GM19395 (cell line): ENCODE results near the gene MLLT10.

Source experiments
- ATAC-seq: cut with Tn5 transposase; IDR thresholded peaks from one replicate; pipeline ENCODE4 v1.9.1; 2021; ENCODE audit warnings: mild to moderate bottlenecking, moderate library complexity; ENCODE audit not compliant: unreplicated experiment

The MLLT10 gene

DNA sequence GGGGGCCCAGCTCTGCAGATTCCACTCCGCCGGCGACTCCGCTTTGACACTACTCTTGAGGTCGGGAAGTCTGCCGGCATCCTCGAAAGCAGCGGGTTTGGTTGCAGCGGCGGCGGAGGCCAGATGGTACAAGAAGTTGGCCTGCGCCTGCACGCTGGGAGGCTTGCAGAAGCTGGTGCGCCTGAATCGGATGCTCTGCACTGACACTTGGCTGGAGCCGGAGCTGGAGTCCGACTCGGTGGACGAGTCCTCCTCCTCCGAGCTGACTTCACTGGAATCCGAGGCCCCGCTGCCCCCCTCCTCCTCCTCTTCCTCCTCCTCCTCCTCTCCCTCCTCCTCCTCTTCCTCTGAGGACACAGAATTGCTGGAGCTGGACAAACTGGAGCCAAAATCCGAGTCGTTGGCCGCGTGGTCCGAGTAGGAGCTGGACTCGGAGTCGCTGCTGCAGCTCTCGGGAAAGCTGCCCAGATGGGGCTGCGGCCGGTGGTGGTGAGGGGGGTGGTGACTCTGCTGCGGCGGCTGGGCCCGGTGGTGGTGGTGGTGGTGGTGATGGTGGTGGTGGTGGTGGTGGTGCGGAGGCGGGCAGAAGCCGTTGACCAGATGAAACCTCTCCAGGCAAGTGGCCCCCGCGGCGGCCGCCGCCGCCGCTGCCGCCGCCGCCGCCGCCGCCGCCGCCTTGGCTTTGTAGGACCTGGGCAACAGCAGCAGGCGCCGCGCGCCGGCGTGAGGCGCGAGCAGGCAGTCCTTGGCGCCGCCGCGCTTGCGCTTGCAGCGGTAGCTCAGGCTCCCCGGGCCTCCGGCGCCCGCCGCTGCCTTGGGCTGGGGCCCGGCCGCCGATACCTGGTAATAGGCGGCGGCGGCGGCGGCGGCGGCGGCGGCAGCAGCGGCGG lies 17.5 kb upstream of the MLLT10 start:
- ATAC-seq = peak; percentile 52

DNA sequence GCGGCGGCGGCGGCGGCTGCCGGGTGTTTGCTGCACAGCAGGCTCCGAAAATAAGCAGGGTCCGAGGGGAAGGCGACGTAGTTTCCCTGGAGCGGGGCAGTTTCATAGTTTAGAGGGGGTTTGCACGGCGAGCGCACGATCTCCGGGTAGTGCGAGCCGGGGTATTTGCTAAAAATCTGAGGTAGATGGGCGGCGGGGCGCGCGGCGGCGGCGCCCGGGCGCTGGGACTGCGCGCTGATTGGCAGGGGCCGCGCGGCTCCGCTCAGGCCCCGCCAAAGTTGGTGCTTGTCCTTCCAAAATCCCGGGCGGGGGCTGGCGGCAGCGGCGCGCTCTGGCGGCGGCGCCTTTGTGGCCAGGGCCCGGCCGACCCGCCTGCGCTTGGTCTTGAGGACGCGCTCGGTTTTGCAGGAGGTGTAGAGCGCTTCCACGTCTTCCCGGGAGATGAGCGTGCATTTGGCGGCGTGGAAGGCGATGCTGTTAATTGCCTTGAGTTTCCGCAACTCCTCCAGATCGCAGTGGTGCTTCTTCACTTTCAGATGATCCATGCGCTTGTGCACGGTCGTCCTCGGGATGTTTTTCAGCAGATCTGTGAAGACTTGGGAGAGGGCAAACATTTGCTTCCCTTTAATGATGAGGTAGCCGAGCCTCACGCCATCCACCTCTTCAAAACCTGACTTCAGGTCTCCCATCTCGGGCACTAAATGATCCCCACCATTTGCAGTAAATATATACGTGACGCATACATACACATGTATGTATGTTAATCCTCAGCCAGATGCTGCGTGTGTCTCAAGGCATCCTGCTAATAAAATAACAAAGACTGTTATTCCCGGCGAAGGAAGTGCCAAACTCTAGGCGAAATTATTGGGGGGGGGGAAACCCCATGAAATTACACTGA lies 16.6 kb upstream of the MLLT10 start:
- ATAC-seq = peak; percentile 69

DNA sequence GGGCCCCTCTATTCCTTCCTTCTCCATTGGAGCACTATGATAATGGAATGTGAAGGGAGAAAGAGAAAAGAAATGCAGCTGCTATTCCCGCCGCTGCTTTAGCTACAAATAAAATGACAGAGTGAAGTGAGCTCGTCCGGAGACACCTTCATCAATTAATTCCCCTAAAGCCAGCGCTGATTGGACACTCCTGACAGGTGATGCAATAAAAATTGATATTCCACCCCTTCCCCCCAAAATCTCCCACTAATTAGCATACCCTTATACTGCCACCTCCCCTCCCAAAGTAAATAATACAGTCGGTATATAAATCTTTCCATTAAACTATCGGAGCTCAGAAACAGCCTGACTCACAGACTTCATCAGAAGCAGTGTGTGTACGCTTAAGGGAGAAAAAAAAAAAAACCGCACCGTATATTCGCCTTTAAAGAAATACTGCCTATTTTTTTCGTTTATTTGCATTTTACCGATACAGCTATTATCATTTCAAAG lies 15.8 kb upstream of the MLLT10 start:
- no peak for ATAC-seq

DNA sequence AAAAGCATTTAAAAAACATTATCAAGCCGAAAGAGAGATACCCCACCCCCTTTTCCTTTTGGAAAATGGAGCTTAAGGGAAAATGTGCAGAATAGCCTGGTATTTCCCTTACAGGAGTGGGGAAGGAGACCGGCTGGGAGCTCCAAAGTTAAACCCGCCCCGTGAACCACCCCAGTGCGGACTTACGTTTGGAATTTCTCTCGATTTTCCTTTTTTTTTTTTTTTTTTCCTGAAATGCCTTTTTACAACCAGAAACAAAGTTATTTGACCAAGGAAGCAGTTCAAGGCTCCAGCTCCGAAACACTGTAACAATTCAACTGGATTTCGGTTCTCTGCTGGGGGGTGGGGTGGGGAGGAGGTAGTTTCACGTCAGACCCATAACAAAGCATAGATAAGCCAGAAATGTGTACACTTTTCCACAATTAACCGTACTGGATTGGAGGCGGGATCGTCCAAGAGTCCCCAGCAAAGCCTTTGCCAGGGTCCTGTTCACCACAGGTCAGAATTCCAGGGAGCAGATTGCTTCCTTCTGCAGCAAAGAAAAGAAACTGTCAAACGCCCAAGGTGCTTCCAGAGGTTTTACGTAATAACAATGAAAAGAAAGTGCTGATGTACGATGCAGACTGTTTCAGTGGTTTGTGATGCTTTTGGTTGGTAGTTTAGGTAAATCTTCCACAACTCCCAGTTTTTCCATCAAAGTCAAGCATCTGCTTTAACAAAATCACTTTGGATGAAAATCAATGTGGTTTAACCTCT lies 15.2 kb upstream of the MLLT10 start:
- ATAC-seq = no peak

DNA sequence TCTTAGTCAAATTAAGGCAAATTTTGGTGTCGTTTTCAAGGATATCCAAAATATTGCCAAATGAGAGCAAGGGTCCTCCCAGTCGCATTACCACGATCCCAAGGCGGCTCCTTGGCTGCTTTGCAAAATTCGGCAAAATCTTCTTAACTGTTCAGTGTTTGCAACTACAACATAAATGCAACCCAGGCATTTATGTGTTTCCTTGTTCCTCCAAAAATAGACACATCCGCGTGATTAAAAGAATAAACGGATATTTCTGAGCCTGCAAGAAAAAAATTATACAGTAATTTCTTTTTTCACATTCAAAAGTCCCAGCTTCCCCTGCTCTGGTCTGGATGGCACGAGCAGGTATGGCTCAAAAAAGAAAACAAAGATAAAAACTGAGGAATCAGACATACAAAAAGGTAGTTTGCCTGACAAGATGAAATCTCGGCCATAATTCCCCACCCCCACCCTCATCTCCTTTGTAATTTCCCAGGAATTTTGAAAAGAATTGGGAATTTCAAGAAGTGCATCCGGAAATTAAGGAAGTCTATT lies 14.6 kb upstream of the MLLT10 start:
- ATAC-seq = no peak

DNA sequence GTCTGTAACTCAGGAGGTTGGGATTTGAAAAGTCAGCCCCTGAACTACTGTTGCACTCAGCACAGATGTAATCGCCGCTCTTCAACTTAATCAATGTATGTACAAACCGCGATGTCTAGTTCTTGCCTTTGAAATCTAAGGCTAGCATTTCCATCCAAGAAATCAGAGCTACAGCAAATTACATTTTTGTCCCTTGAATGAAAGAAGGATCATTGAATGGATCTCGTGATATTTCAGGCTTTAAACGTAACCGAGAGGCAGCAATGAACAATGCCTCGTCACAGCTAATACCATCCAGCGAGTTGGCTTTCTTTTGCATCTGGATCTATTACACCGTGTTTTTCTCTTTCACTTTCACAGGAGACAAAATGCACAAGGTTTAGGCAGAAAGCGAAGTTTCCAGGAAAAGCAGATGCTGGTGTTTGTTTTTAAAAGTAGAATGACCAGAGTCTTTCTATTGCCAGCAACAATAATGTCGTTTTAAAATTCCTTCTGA lies 14.0 kb upstream of the MLLT10 start:
- peak; percentile 51 for ATAC-seq

DNA sequence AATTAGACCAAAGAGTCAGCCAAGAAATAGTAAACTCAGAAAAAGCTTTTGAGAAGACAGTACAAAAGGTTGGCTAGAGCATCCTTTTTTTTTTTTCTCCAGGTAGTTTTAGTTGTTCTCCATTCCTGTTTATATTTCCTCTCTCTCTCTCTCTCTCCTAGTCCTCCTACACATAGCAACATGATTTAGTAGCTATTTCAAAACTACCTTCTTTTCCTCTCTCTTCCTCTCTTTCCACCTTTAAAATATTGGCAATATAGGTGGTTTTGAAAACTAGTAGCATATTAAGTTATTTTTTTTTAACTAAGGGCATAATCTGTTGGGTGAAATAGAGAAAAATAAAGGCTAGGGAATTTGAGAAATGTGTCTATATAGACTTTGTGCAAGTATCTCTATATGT lies 13.5 kb upstream of the MLLT10 start:
- ATAC-seq = no peak

DNA sequence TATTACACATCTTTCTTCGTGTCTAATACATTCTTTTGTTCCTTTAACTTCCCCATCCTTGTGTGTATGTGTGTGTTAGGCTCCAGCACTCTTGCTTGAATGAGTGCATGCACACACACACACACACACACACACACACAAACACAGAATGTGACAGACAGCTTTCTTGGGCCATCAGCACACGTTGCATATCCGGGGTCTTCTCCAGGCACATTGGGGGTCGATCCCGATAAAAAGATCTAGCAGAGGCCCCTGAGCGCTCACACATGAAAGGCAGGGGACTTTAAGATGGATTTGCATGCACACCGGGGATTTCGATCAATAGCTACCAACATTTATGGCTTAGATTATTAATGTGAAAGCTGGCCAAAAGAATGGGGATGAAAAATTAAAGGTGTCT lies 13.1 kb upstream of the MLLT10 start:
- no peak for ATAC-seq

DNA sequence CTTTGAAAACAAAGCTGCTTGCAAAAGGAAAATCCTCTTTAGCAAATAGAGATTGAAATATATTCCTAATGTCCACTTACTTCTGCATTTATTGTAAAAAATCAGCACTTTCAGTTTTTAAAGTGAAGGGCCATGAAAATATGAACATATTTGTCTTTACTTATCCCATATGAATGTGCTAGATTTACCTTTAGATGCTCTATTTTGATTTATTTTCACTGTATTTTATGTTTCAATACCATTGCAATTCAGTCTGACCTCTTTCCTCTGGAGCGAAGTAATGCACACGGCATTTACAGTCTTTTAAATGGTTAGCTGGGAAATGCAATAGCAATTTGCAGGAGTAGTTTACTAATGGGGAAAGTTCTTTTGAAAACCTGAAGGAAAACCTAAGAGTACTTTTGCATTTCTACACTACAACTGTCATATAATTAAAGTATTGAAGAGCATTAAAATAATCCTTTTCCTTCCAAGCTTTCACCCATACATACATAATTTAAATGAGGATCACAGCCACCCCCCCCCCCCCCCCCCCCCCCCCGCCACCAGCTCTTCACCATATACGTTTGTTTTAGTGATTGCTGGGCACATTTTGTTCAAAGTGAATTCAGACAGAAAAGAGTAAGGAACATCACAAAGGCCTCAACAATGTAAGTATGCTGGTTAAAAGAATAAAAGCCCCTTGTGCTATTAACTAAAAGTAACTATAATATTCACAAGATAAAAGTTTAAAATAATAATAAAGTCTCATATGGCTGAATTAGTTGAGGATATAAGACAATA lies 12.1 kb upstream of the MLLT10 start:
- ATAC-seq = no peak

DNA sequence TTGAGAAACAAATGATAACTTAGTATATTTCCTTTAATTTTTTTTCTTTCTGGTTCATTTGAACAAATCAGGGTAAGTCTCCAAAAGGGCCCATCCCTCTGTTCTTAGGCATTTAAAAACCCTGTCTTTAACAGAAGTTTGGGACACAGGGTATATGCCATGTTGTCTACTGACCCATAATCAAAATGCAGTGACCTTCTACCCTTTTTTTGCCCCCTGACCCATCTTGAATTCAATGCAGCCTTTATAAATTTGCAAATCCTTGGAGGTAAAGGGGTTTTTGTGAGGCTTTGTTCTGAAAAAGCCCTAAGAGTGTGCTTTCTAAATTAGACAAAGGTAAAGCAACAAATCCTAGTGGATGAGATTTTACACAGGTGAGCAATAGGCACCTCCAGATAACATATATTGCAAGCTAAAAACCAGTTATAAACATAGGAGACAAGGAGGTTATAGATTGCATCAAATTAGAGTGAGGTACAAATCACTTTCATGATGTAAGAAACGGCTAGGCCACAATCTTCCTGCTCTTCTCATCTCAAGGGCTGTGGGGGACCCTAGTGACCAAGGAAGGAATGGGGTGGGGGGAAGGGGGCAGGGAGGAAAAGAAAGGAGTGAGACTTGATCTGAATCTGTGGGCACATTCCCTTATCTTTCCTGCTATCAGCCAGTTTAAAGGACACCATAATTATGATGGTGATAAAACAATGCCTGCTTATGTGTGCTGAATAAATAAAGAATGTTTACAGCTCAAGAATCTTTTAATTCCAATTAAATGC lies 11.2 kb upstream of the MLLT10 start:
- ATAC-seq = no peak

DNA sequence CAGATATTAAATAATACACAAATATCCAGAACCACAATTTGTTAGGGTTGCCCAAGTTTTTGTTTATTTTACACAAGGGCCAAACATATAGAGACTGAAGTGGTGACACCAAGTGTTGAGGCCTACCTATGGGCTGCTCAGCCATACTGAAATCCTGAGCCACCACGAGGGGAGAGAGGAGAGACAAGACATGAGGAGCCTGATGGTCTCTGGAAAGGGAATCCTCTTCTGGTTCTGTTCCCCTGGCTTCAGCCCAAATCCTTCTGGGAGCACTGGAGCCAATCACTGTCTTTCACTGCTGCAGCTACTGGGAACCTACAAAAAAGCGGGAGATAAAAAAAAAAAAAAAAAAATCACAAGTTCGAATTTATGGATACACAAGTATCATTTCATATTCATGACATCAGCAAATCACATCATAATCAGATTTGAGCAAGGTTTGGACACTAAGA lies 10.4 kb upstream of the MLLT10 start:
- no peak for ATAC-seq

DNA sequence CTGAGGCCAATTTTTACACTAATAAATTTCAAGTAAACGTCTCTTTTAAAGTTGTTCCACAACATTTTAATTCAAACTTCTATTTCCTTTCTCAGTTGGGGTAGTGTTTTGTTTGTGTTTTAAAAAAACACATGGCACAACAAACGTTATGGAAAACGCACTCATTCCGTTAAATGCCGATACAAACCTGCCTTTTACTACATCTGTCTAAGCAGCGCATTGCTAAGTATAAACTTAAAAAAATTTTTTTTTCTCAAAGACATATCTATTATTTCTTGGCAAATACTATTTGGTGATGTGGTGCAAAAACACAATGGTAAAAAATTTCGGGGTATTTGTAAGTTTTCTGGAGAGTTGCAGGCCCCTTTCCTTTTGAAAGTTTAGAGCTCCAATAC lies 9.9 kb upstream of the MLLT10 start:
- ATAC-seq = no peak

DNA sequence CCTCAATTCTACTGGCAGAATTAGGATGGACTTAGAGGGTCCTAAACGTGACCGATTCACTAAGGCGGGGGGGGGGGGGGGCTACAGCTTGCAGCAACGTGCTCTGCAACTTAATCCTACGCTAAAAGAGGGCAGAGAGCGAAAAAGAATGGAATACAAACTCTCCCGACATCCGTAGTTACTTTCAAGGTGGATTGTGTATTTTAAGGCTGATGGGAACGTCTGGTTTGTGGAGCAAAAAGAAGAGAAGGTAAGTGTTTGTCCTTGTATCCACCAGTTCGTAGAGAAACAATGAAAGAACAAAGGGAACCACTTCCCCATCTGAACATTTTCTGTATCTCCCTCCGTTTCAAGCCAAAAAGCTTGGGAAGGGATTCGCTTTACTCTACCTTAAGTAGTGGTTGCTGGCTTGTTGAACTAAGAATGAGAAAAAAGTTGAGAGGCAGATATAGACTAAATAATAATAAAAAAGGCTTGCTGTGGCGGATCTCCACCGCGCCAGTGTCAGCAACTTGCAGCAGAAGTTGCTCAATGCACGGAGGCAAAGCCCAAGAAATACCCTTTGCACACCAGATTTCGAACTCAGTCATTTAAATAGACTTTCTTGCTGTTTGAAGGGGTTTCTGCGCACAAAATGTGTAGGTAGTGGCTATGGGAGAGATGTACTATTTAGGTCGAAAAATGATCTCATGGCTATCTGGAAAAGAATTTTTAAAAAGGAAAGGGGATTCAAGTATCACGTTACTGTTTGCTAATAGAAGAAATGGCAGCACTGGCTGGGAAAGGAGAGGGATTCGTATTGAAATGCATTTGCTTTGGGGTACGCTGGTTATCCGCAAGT lies 9.3 kb upstream of the MLLT10 start:
- ATAC-seq = no peak

DNA sequence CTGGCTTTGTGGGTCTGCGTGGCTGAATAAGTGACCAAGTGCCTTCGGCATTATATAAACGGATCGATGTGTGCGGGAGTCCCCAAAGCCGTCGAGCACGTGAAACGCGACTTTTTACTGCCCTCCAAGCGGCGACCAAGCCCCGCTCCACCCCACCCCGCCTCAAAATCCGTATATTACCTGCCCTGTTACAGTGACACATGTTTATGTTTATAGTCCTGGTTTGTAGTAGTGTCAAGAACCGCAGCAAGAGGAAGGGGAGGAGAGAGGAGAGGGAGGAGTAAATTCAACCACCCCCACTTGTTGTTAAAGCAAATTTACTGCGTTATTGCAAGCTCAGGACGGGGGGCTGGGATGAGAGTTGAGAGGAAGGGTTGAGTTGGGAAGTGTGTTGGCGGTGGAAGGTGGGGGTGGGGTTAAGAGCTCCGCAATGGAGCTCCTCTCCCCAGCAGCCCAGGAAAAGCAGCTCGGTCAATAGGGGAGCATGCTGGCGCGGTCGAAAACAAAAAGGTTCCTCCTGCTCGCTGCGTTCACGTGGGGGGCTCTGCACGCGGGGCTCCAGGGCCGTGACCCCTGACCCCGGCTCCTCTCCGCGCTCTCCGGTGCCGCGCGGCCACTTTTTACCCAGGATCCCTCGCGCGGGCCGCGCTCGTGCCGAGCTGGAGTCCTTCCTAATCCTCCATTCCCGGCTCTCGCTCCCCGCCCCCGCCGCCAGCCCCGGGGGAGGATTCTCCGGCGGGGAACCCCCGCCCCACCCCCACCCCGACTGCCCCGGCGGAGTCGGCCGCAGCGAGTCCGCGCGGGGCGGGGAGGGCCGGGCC lies 8.5 kb upstream of the MLLT10 start, which contains the start of gene SKIDA1:
Gene SKIDA1, minus strand, starts transcription at position 316 of the 821 bp plus-strand sequence. CDS start 7,860 bp downstream, outside the sequence.
- ATAC-seq = peak; percentile 54

DNA sequence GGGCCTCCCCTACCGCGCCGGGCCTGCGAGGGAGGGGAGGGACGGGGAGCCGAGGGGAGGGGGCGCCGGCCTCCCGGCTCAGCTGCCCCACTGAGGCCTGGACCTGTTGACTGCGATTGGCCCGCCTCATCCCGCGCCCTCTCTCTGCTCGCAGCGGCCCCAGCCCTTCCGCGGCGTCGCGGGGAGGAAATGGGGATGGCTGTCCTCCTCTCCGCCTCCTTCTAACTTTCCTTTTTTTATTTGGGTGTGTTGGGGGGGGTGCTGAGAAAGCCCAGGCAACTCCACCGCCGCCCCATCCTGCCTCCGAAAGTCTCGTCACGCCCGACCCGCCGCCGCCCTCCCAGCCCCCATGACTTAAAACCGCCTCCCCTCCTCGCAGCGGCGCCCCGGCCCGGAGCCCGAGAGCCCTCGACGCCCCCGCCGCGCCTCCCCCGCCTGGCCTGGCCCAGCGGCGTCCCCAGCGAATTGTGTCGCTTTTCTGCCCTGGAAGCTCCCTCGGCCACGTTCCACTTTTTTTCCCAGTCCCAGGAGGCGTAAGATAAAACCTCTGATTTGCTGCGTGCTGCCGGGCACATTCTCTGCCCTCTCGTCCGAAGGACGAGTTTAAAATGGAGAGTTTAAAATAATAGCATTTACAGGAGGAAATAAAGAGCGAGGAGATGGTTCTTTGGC lies 7.7 kb upstream of the MLLT10 start:
- peak; percentile 43 for ATAC-seq

DNA sequence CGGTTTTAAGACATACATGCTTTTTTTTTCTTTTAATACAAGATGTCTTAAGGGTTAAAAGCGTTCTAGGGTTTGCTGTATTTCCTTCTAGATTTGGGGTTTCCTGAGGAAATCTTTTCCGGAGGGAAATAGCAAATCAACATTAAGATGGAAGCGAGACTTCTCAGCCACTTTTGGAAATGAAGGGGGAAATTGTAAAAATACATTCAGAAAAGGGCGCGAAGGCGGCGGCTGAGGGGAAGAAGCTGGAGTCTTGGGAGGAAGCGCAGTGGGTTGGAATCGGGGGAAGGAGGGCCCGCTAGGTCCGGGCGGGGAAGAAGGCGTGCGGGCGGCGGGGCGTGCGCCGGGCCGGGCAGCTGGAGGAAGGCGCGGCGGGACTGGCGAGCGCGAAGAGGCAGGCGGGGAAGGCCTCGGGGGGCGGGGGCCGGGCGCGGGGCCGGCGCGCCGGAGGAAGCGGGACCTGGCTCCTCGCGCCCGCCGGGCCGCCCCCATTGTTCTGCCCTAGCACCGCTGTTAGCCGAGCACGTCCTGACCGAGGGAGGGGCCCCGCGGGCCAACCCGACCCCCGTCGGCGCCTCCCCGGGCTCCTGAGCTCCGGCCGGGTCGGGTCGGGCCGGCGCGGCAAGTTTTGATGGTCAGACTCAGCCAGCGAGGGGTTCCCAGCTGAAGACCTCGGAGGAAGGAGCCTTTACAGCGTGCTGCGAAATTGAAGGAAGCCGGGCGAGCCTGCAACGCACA lies 7.0 kb upstream of the MLLT10 start:
- ATAC-seq = no peak
